GM12878 (cell line): ENCODE measurements around the gene PTCH2. TPM values are rescaled to one million over a fixed set of nuclear protein-coding genes. Genes with fewer than 3 reads are reported as not detected.
A peak's percentile ranks its signal among the peaks of the same experiment; 100 is the strongest.

Source experiments
- BCLAF1 ChIP-seq: fragments of 450-650 bp; IDR thresholded peaks from 2 replicates; pipeline ENCODE4 v1.6.1; 2017; ENCODE audit warnings: antibody characterized with exemption, mild to moderate bottlenecking, moderate library complexity
- CHD2 ChIP-seq: IDR thresholded peaks from 2 replicates; pipeline ENCODE4 v1.6.1; 2011; ENCODE audit warnings: low read depth, low read length, improper control_type of control experiment, borderline replicate concordance
- CREB1 ChIP-seq: IDR thresholded peaks from 2 replicates; pipeline ENCODE4 v1.6.1; 2012; ENCODE audit warnings: low read depth, mild to moderate bottlenecking, inconsistent platforms
- E2F8 ChIP-seq: fragments of 450-650 bp; IDR thresholded peaks from 2 replicates; pipeline ENCODE4 v1.6.1; 2018; ENCODE audit warnings: mild to moderate bottlenecking, low read depth, moderate library complexity; ENCODE audit not compliant: partially characterized antibody
- E4F1 ChIP-seq: fragments of 450-650 bp; IDR thresholded peaks from 2 replicates; pipeline ENCODE4 v1.6.1; 2018; ENCODE audit warnings: borderline replicate concordance, mild to moderate bottlenecking; ENCODE audit not compliant: partially characterized antibody
- HCFC1 ChIP-seq: fragments of 150-350 bp; IDR thresholded peaks from 2 replicates; pipeline ENCODE4 v1.6.1; 2014; ENCODE audit warnings: low read length
- HSF1 ChIP-seq: fragments of 150-350 bp; IDR thresholded peaks from 2 replicates; pipeline ENCODE4 v1.6.1; 2014; ENCODE audit warnings: mild to moderate bottlenecking, low read depth, low read length
- KDM1A ChIP-seq: fragments of 200-600 bp; sonication (generic); IDR thresholded peaks from 2 replicates; pipeline ENCODE4 v1.6.1; 2016; ENCODE audit warnings: borderline replicate concordance
- MLLT1 ChIP-seq: fragments of 450-650 bp; IDR thresholded peaks from 2 replicates; pipeline ENCODE4 v1.6.1; 2016; ENCODE audit warnings: mild to moderate bottlenecking
- PAX5 ChIP-seq: IDR thresholded peaks from 2 replicates; pipeline ENCODE4 v1.6.1; 2011; ENCODE audit warnings: low read depth, low read length, borderline replicate concordance
- PBX3 ChIP-seq: IDR thresholded peaks from 2 replicates; pipeline ENCODE4 v1.6.1; 2011; ENCODE audit warnings: mild to moderate bottlenecking, low read depth, low read length, moderate library complexity; ENCODE audit not compliant: insufficient replicate concordance
- RAD21 ChIP-seq: IDR thresholded peaks from 2 replicates; pipeline ENCODE4 v1.6.1; 2011; ENCODE audit warnings: mild to moderate bottlenecking, low read depth, low read length, moderate library complexity; ENCODE audit not compliant: insufficient read depth
- RCOR1 ChIP-seq: conservative IDR thresholded peaks from 2 replicates; pipeline ENCODE4 v1.6.1; 2012; ENCODE audit warnings: low read depth, low read length, improper control_type of control experiment
- RUNX3 ChIP-seq: IDR thresholded peaks from 2 replicates; pipeline ENCODE4 v1.6.1; 2012; ENCODE audit warnings: low read length, inconsistent platforms
- YY1 ChIP-seq: IDR thresholded peaks from 2 replicates; pipeline ENCODE4 v1.6.1; 2011; ENCODE audit warnings: low read depth, mild to moderate bottlenecking, low read length
- ZNF274 ChIP-seq: IDR thresholded peaks from one replicate; pipeline ENCODE4 v1.8.0; 2011; ENCODE audit not compliant: insufficient read length, insufficient read depth
- polyA plus RNA-seq, 11 experiments: library from polyadenylated mRNA; depleted of rRNA in 4 of 11; unstranded in 6 of 11; stranded (reverse) in 5 of 11; fragments of >200 nt; fragmentation: Nextera tagmentation in 4 of 11; fragmentation: Illumina TruSeq in 1 of 11; extraction: Ambion mirVana in 4 of 11; extraction: Trizol in 1 of 11; gene quantifications; 1 replicate in 1 of 11; 2 replicates in 10 of 11; pipeline versions ENCODE4 v1.2.1 to v1.2.3, GENCODE V29; 2011 to 2016; ENCODE audit warnings: inconsistent platforms in 2 of 11, missing spikeins in 2 of 11, low read depth in 1 of 11
- total RNA-seq, 4 experiments: library from RNA; depleted of rRNA in 3 of 4; stranded (reverse); fragments of >200 nt in 3 of 4; fragmentation: Illumina TruSeq in 1 of 4; extraction: Trizol in 1 of 4; gene quantifications; 2 replicates each; pipeline versions ENCODE4 v1.2.1 to v1.2.3, GENCODE V29; 2013 to 2021

Gene PTCH2
- total and polyA plus RNA-seq, 10 of the 15 experiments (the other 5 are each of a cell fraction or from before 2014, with no cell fraction given): 0.03 to 8.4 (median 0.10) TPM

GRCh38 chr1:44775078-44775929 lies 67.7 kb downstream of the PTCH2 start, which contains the start of gene RPS8 (continued):
- peak; percentile 65 for TF ChIP-seq E4F1
- peak; percentile 100 for TF ChIP-seq CREB1
- peak; percentile 99 for TF ChIP-seq RUNX3
- TF ChIP-seq PBX3: no peak
- TF ChIP-seq PAX5: 0 out of 2 replicates have a peak, but pooled peaks have one; percentile 29
- peak; percentile 75 for TF ChIP-seq HCFC1
- no peak for TF ChIP-seq RCOR1
- TF ChIP-seq ZNF274: no peak
- no peak for TF ChIP-seq KDM1A
- peak; percentile 66 for TF ChIP-seq CHD2
- no peak for TF ChIP-seq RAD21
- peak; percentile 44 for TF ChIP-seq E2F8
- no peak for TF ChIP-seq BCLAF1
- TF ChIP-seq YY1: peak; percentile 93
- peak; percentile 90 for TF ChIP-seq MLLT1
- no peak for TF ChIP-seq HSF1
